HG03064 (cell line): Measurements from ENCODE around the gene TMEM61.

Experiments used
- ATAC-seq: cut with Tn5 transposase; IDR thresholded peaks from one replicate; pipeline ENCODE4 v1.9.1; 2021; ENCODE audit warnings: low read depth; ENCODE audit not compliant: unreplicated experiment

Gene TMEM61

DNA sequence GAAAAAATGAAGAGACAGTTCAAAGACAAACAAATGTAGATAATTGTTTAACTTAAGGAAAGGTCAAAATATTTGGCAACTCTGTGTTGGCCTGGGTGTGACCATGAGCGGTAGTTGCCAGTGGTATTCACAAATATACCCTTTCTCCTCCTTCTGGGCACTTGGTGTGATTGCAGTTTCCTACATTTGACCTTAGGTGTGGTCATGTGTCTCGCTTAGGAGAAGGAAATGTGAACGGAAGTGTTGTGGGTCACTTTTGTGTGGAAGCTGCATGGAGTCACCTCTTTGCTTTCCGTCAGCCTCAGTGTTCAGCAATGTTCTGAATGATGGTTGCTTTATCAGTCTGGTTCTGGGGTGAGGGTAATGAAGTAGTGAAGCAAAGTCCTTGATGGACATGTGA is 55.5 kb downstream of the TMEM61 start:
- ATAC-seq = no peak

DNA sequence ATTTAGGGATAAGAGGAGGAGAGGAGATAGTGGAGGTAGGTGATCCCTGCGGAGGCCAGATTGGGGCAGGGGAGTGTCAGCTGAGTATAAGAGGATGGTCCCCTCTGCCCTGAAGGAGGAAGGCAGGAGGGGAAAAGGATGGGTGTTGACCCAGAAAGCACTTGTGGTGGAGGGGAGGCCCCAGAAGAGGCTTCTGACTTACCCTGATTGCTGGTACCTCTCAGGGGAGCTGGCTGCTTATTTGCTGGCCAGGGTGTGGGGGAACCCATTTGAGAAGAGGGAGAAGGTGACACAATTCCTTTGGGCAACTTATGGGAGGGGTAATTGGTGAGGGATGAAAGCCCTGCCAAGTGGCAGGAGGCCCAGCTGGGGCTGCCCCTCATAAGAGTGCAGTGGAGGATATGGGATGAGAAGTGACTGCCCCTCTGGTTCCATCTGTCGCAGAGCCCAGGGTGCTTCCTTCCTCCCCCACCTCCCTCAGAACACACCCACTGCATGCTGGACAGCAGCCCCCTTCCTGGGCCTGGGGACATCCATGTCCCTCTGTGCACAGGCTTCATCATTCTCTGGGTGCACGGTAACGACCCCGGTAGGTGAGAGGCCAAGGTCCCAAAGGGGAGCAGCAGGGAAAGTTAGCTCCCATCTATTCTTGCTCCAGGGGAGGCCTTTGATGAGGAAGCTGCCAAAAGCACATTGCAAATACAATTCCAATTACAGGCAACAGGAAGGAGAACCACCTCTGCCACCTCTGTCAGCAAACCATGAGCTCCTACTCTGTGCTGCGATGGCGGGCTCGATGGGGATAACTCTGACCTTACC is 57.5 kb downstream of the TMEM61 start:
- ATAC-seq = no peak

DNA sequence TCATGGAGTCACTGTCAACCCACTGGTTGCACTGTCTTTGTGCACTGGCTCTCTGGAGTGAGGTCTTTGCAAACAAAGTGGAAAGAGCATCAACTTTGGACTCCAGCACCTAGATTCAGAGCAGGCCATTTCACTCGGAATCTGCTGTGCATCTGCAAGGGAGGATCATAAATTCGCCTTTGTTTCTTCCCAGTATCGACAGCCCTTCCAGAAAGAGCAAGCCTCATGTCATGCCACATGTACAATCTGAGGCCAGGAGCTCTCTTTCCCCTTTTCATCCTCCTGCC is 58.1 kb downstream of the TMEM61 start:
- ATAC-seq = no peak

DNA sequence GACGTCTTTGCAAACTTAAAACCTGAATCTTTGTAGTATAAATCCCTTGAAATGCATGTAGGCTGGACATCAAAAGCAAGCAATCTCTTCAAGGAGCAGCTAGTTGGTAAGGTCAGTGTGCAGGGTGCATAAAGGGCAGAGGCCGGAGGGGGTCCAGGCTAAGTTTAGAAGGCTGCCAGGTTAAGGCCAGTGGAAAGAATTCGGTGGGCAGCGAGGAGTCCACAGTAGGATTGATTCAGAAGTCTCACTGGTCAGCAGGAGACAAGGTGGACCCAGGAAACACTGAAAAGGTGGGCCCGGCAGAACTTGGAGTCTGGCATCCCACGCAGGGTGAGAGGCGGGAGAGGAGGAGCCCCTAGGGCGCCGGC is 58.5 kb downstream of the TMEM61 start:
- no peak for ATAC-seq

DNA sequence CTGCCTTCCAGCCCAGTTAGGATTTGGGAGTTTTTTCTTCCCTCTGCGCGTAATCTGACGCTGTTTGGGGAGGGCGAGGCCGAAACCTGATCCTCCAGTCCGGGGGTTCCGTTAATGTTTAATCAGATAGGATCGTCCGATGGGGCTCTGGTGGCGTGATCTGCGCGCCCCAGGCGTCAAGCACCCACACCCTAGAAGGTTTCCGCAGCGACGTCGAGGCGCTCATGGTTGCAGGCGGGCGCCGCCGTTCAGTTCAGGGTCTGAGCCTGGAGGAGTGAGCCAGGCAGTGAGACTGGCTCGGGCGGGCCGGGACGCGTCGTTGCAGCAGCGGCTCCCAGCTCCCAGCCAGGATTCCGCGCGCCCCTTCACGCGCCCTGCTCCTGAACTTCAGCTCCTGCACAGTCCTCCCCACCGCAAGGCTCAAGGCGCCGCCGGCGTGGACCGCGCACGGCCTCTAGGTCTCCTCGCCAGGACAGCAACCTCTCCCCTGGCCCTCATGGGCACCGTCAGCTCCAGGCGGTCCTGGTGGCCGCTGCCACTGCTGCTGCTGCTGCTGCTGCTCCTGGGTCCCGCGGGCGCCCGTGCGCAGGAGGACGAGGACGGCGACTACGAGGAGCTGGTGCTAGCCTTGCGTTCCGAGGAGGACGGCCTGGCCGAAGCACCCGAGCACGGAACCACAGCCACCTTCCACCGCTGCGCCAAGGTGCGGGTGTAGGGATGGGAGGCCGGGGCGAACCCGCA is 59.1 kb downstream of the TMEM61 start, which contains the start of gene PCSK9:
PCSK9 (plus strand) TSS at position 207 of the 741 bp plus-strand sequence; CDS start at position 497, 290 bp downstream.
- ATAC-seq = no peak

DNA sequence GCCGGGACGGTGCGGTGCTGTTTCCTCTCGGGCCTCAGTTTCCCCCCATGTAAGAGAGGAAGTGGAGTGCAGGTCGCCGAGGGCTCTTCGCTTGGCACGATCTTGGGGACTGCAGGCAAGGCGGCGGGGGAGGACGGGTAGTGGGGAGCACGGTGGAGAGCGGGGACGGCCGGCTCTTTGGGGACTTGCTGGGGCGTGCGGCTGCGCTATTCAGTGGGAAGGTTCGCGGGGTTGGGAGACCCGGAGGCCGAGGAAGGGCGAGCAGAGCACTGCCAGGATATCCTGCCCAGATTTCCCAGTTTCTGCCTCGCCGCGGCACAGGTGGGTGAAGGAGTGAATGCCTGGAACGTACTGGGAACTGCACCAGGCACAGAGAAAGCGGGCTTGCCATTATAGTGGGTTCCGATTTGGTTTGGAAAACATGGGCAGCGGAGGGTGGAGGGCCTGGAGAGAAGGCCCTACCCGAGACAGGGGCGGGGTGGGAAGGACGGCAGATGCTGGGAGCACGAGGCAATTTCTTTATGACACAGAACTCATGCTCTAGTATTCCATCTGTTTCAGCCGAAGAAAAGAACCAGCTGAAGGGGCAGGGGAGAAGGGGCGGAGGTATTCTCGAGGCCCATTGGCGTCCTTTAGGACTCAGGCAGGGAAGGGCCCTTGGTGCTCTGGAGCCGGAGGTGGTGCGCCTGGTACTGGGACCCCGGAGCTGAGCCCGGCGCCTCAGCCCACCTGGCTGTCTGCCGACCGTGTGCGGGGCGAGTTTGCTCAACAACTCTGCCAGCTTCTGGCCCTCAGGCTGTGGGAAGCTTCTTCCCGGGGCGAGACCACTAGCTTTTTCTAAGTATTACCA is 59.9 kb downstream of the TMEM61 start:
- no peak for ATAC-seq

DNA sequence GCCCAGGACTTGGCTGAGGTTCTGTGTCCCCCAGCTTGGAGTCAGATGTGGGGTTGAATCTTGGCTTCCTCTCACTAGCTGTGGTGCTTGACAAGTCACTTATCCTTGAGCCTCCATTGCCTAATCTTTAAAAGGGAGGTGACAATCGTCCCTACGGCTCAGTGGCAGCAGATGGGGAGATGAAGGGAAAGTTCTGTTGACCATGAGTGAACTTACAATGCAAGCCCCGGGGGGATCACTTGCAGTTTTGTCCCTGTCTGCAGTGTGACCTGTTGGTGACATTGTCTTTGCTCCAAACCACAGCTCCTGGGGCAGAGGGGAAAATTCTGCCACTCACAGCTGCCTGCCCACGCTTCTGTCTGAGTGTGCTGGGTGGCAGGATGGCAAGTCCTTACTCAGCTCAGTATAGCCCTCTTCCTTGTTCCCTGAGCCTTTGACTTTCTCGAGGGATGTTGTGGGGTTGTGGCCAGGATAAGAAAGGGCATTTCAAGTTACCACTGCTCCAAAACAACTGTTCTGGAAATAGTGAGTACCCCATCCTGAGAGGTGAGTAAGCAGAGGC is 60.6 kb downstream of the TMEM61 start:
- ATAC-seq = no peak

DNA sequence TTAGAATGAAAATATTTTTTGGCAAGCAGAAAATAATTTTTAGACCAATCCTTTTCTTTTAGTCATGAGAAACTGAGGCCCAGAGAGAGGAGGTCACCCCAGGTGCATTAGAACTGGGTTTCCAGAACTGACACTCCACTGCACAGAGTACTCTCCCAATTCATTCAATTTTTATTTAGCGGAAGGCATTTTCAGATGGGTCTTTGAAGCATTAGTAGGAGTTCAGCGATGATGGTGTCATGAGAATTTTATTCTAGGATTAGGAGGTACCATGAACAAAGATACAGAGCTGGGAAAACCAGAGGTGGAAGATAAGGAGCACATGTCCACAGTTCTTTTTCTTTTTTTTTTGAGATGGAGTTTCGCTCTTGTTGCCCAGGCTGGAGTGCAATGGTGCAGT is 61.2 kb downstream of the TMEM61 start:
- no peak for ATAC-seq
